ENCODE measurements around the gene NDUFS7.

- TF ChIP-seq CTCF (conservative IDR thresholded peaks at IDR 0.05) (no peak), ZFX (IDR thresholded peaks at IDR 0.05) (no peak)
Measured at GRCh38 chr19:1435378-1435989, 51.8 kb downstream of the NDUFS7 start.
